HL-60 (cell line): ENCODE data around the gene MAP3K5.

Source experiments
- DNase-seq, 2 experiments: peaks; one replicate each; pipeline ENCODE4 v3.0.0-alpha.2; 2010 to 2020; ENCODE audit warnings: low read depth in 1 of 2, low spot score in 1 of 2
- H3K27ac ChIP-seq: fragments of 250-450 bp; sonication (Bioruptor Pico); replicated peaks from 2 replicates; pipeline ENCODE4 v1.5.1; 2020; ENCODE audit warnings: mild to moderate bottlenecking, moderate library complexity
- H3K27me3 ChIP-seq: fragments of 250-450 bp; sonication (Bioruptor Pico); 2 replicates; pipeline ENCODE4 v1.5.1; 2021; ENCODE audit warnings: mild to moderate bottlenecking, moderate library complexity; ENCODE audit not compliant: insufficient read depth, poor library complexity, severe bottlenecking
- H3K4me3 ChIP-seq: replicated peaks from 2 replicates; pipeline ENCODE4 v1.5.1; 2011; ENCODE audit warnings: mild to moderate bottlenecking, control low read depth, low read length; ENCODE audit not compliant: insufficient read depth
- CTCF ChIP-seq: IDR thresholded peaks from one replicate; pipeline ENCODE4 v1.5.1; 2011; ENCODE audit warnings: low read length, control low read depth, inconsistent platforms; ENCODE audit not compliant: insufficient read depth
- GABPA ChIP-seq: IDR thresholded peaks from 2 replicates; pipeline ENCODE4 v1.6.1; 2012; ENCODE audit warnings: low read depth
- POLR2AphosphoS5 ChIP-seq: IDR thresholded peaks from 2 replicates; pipeline ENCODE4 v1.6.1; 2012; ENCODE audit warnings: low read depth
- REST ChIP-seq: IDR thresholded peaks from 2 replicates; pipeline ENCODE4 v1.6.1; 2012; ENCODE audit warnings: low read depth; ENCODE audit not compliant: insufficient replicate concordance
- SPI1 ChIP-seq: IDR thresholded peaks from 2 replicates; pipeline ENCODE4 v1.6.1; 2012; ENCODE audit warnings: low read depth, mild to moderate bottlenecking, borderline replicate concordance

Gene MAP3K5

DNA sequence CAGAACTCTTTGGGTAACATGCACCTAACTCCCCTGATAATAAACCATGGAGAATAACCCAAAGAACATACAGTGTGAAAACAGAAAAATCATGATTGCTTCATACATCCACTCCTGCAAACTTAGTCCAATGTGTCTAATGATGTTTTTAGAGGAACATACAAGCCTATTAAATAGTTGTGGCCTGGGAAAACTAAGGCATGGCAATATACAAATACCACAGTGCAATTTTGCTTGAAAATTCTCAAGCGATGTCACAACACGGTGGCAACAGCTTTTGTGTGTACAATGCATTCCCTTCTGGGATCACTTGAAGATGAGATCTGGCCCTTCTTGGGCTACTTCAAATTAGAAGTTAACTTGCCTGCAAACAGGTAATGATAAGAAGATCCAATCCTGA lies 16.7 kb downstream of the MAP3K5 start:
- no peaks in the 10 kb centered on the region for H3K27me3 ChIP-seq
- H3K27ac ChIP-seq: peak overlapping the region; percentile 66
- TF ChIP-seq CTCF (no peak), POLR2AphosphoS5 (no peak), SPI1 (no peak), GABPA (no peak), REST (no peak)
- DNase-seq: no peak
- no peak overlapping the region for H3K4me3 ChIP-seq

GRCh38 chr6:136775081-136775480 lies 17.2 kb downstream of the MAP3K5 start:
- H3K27me3 ChIP-seq: no peaks in the 10 kb centered on the region
- no peak overlapping the region for H3K4me3 ChIP-seq
- TF ChIP-seq SPI1: no peak
- no peak for TF ChIP-seq REST
- no peak for TF ChIP-seq POLR2AphosphoS5
- no peak for TF ChIP-seq GABPA
- TF ChIP-seq CTCF: no peak
- H3K27ac ChIP-seq: peak overlapping the region; percentile 66
- no peak for DNase-seq

DNA sequence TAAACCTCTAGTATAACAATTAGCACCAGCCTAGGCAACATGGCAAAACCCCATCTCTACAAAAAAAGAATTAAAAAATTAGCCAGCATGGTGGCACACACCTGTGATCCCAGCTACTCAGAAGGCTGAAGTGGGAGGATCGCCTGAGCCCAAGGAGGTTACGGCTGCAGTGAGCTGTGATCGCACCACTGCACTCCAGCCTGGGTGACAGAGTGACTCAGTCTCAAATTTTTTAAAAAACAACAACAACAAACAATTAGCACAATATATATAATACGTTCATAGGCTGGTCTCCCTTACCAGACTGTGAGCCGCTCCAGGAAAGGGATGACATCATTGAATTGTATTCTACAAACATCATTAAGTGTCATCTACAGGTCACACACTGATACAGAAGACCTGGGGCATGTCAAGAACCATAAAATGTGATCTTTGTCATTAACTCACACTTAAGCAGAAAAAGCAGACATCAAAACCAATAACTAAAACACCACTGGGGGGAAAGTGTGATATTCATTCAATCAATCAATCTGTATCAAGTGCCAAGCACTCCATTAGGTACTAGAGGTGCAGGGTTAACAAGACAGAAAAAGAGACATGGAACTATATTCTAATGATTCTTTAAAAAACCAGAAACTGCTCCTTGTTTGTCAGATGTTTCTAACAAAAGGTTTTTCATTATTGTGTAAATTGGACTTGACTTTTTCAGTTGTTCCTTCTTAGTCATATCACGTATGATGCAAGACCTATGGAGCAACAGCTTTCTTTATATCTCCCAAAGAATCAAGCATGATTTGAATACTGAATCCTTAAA lies 17.8 kb downstream of the MAP3K5 start:
- Histone ChIP-seq H3K27ac (peak overlapping the region; percentile 66), H3K4me3 (no peak overlapping the region), H3K27me3 (no peaks in the 10 kb centered on the region)
- TF ChIP-seq GABPA: no peak
- no peak for TF ChIP-seq SPI1
- DNase-seq: peak in 1 of 2 experiments; percentile 64

DNA sequence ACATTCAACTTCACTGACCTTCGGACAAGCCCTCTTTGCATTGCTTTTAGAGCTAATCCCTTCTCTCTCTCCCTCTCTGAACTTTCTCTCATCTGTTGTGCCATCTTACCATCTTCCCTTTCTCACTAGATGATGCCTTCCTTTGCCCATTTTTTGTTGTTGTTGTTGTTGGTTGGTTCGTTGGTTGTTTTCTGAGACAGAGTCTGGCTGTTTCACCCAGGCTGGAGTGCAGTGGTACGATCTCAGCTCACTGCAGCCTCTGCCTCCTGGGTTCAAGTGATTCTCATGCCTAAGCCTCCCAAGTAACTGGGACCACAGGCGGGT lies 18.8 kb downstream of the MAP3K5 start:
- H3K27ac ChIP-seq: peak overlapping the region; percentile 66; the same call in 1 of the 2 replicates
- H3K27me3 ChIP-seq: no peaks in the 10 kb centered on the region
- DNase-seq: no peak
- no peak overlapping the region for H3K4me3 ChIP-seq
- no peak for TF ChIP-seq POLR2AphosphoS5
- no peak for TF ChIP-seq CTCF
- TF ChIP-seq SPI1: no peak
- TF ChIP-seq REST: no peak
- TF ChIP-seq GABPA: no peak
